Measurements from ENCODE around the gene NAALADL2. TPM values are rescaled to one million over a fixed set of nuclear protein-coding genes. Genes with fewer than 3 reads are reported as not detected.

Gene NAALADL2
- total and polyA plus RNA-seq, 2 of the 4 experiments (the other 2 are of a cell fraction), result 3.8 to 19.2 TPM

- POLR2A ChIA-PET (ENCODE audit: unreplicated experiment), result no interaction called here
- no CpG with 5 or more reads among the region's 2 CpGs for WGBS, 2 experiments (ENCODE audit: extremely low coverage in 2 of 2, insufficient read length in 1 of 2)
Measured at GRCh38 chr3:175805825-175806224, 946.7 kb downstream of the NAALADL2 start.

More at GRCh38 chr3:175805825-175806224, 946.7 kb downstream of the NAALADL2 start:
- H3K4ac ChIP-seq (ENCODE audit: low read depth, low read length), result no peak overlapping the region
- CTCF ChIA-PET, result no interaction called here
- H3K9ac ChIP-seq (ENCODE audit: low read depth, low read length), result no peak overlapping the region
- ATAC-seq (ENCODE audit: low read depth) (peak; percentile 56), DNase-seq (peak; percentile 28)
- H2AK5ac ChIP-seq (ENCODE audit: low read depth, low read length), result no peak overlapping the region
- H2BK15ac ChIP-seq (ENCODE audit: low read depth, low read length), result no peak overlapping the region
- H2AK9ac ChIP-seq (replicated peaks; ENCODE audit: low read depth, low read length, poor library complexity), result no peak overlapping the region
- H3K27me3 ChIP-seq (ENCODE audit: control insufficient read depth, insufficient read depth, low read length), result no peaks in the 10 kb centered on the region
- H3K9me1 ChIP-seq (ENCODE audit: insufficient read depth, low read length), result no peaks in the 10 kb centered on the region
- dilution Hi-C loops (cut with HindIII; ENCODE audit: low sequenced_read_pairs, unreplicated experiment) (no loop called here), intact Hi-C loops (cut with micrococcal nuclease) (no loop called here), in situ Hi-C loops (cut with MboI; ENCODE audit: low sequenced_read_pairs) (no loop called here)
- no peaks in the 10 kb centered on the region for H3K9me3 ChIP-seq (ENCODE audit: control insufficient read depth, insufficient read depth, low read length)
- no peaks in the 10 kb centered on the region for H3K4me1 ChIP-seq (ENCODE audit: control insufficient read depth, insufficient read depth, low read length)
- H3K79me1 ChIP-seq (ENCODE audit: low read depth in 1 of 2, low read length in 2 of 2), result no peaks in the 10 kb centered on the region
- H3K36me3 ChIP-seq (ENCODE audit: control insufficient read depth, insufficient read depth, low read length), result no peaks in the 10 kb centered on the region
- no peak overlapping the region for H3K4me3 ChIP-seq (ENCODE audit: insufficient read depth, low read depth, low read length)
- no peak overlapping the region for H3K4me2 ChIP-seq (ENCODE audit: low read depth, low read length)
- no peak overlapping the region for H2BK20ac ChIP-seq (ENCODE audit: low read depth, low read length)
- no peak overlapping the region for H4K91ac ChIP-seq (ENCODE audit: insufficient read depth, low read depth, low read length)
- no peak overlapping the region for H4K8ac ChIP-seq (ENCODE audit: low read depth in 2 of 2, low read length in 2 of 2)
- no peak overlapping the region for H3K18ac ChIP-seq (ENCODE audit: low read depth, low read length)
- H4K20me1 ChIP-seq (ENCODE audit: insufficient read depth, low read length), result no peaks in the 10 kb centered on the region
- H2BK120ac ChIP-seq (ENCODE audit: low read depth, low read length), result no peak overlapping the region
- H4K5ac ChIP-seq (ENCODE audit: low read depth, low read length), result no peak overlapping the region
- H2AFZ ChIP-seq (replicated peaks; ENCODE audit: low read length, poor library complexity), result no peak overlapping the region
- H3K27ac ChIP-seq (ENCODE audit: insufficient read depth, low read length), result no peak overlapping the region
- no peak overlapping the region for H3K23ac ChIP-seq (ENCODE audit: low read depth, low read length)
- no peak overlapping the region for H3K14ac ChIP-seq (replicated peaks; ENCODE audit: low read depth, low read length)
- no peak overlapping the region for H3K56ac ChIP-seq (ENCODE audit: extremely low read depth, insufficient read depth, low read length)
- TF ChIP-seq MAZ (IDR thresholded peaks at IDR 0.05; ENCODE audit: borderline replicate concordance, low read depth, low read length) (no peak), RFX5 (IDR thresholded peaks at IDR 0.05; ENCODE audit: low read depth, low read length) (no peak), SMC3 (IDR thresholded peaks at IDR 0.05; ENCODE audit: low read depth, low read length) (no peak)
- no TSS peak for BruUV-seq (replicated peaks)
- H2BK5ac ChIP-seq (ENCODE audit: low read depth, low read length, poor library complexity, severe bottlenecking), result no peak overlapping the region

Measured in IMR-90 (cell line).